Transverse colon (tissue), 4 donors: ENCODE data around the gene TGOLN2.

Experiments
- CTCF ChIP-seq, 5 experiments: fragments of 200-600 bp in 3 of 5; fragments of 450-650 bp in 2 of 5; sonication (generic) in 3 of 5; IDR thresholded peaks; 1 replicate in 2 of 5; 2 replicates in 3 of 5; pipeline ENCODE4 v1.5.1; 2016 to 2017; ENCODE audit warnings: antibody characterized with exemption in 5 of 5, inconsistent platforms in 3 of 5, mild to moderate bottlenecking in 2 of 5, moderate library complexity in 1 of 5
- POLR2A ChIP-seq: fragments of 450-650 bp; IDR thresholded peaks from one replicate; pipeline ENCODE4 v1.6.1; 2016; ENCODE audit warnings: antibody characterized with exemption, mild to moderate bottlenecking, moderate library complexity
- POLR2AphosphoS5 ChIP-seq, 3 donors: sonication (generic); formaldehyde crosslinking; IDR thresholded peaks; one replicate each; pipeline ENCODE4 v1.6.1; 2016; ENCODE audit warnings: antibody characterized with exemption in 3 of 3

- TF ChIP-seq POLR2A (no peak), POLR2AphosphoS5 (IDR thresholded peaks at IDR 0.05) (no peak), CTCF (IDR thresholded peaks at IDR 0.05) (no peak)
These were observed 39.5 kb downstream of the TGOLN2 start for GRCh38 chr2:85288244-85288725.
